Measurements from ENCODE around the gene TLCD4. TPM values are rescaled to one million over a fixed set of nuclear protein-coding genes. Genes with fewer than 3 reads are reported as not detected.

The TLCD4 gene, protein sequence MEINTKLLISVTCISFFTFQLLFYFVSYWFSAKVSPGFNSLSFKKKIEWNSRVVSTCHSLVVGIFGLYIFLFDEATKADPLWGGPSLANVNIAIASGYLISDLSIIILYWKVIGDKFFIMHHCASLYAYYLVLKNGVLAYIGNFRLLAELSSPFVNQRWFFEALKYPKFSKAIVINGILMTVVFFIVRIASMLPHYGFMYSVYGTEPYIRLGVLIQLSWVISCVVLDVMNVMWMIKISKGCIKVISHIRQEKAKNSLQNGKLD
- total RNA-seq (2022; extraction: Qiagen RNA extraction; ENCODE audit: low read depth), result 6.5 to 11.0 TPM (median 10.6 TPM) in 5 replicates

DNA sequence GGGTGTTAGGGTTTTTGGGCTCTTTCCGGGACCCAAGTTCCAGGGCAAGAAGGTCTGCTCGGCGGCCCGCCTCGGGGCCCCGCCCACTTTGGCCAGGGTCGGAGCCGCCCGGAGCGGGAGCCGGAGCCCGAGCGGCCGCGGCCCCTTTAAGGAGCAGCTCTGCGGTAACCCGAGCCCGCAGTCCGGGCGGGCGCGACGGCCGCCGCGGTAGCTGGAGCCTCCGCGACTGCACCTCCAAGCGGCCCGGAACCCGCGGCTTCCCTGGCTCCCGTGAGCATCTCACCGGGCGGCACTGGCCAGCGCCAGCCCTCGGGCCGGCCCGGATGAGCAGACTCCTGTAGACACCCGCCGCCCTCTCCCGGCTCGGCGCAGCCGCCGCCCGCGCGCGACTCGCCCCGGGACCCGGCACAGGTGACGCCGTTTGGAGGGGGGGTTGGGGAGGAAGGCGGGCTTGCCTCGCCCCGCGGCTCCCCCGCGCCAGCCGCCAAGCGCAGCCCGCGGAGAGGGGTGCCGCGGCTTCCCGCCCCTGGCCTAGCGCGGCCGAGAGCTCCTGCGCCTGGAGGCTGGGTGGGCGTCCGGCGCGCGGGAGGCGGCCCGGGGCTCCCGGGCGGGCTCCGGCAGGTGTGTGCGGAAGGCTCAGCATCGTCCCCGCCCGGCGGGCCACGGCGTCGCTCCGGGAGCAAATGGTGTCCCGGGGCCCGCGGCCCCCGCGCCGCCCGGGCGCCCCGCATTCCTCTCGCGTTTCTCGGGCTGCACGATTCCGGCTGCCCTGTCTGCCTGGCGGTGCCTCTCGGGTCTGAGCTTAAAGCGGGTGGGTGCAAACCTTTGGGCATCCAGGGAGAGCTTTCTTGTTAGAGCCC is at the start of gene TLCD4:
TSS of gene TLCD4 (plus strand) at position 149 of the 860 bp plus-strand sequence. CDS start 26,547 bp downstream, outside the sequence.

DNA sequence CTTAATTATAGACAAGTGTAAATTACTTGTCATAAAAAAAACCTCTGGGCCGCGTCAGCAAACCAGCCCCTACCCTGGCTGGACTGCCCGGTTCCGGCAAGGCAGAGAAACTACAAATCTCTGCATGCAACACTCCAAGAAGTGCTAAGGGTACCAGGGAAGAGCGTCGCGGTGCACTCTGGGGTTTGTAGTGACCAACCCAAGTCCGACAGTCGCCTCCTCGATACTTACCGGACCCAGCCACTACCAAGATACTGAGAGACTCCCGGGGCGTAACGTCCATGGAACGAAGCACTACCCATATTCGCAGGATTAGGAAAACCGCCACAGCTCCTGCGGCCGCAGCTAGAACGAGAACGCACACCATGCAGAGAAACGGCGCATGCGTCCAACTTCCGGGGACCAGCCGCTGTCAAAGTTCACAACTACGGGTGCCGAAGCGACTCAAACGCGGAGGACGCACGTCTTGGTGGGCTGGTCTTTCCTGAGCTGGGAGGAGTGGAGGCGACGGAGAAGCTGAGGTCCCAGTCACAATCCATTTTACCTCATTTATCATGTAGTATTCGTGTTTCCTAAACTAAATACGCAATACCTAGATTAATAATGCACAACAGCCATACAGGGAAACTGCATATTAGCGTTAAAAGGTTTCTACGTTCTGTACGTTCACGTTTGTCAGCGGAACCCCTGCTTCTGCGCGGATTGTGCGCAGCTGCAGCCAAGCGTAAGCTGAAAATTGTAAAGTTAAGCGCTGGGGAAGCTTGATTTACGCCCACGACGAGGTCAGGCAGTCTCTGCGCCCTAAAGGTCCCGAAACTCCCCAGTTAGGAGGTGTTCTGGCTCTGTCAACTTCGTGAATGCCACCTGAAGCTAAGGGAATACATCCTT is 44.4 kb upstream of the TLCD4 start, which contains the start of gene ALG14:
TSS of gene ALG14 (minus strand) at position 420 of the 888 bp plus-strand sequence. CDS start at position 367, 53 bp downstream.

Other genes starting within 250 kb of the TLCD4 start
- 52.1 to 63.8 TPM (median 60.4 TPM) in 5 replicates for gene CNN3, start 190.2 kb upstream of the TLCD4 start, total RNA-seq (2022; extraction: Qiagen RNA extraction; ENCODE audit: low read depth)
- gene ALG14, start 44.4 kb upstream of the TLCD4 start, total RNA-seq (2022; extraction: Qiagen RNA extraction; ENCODE audit: low read depth), result 5.0 to 8.8 TPM (median 6.5 TPM) in 5 replicates
- 8.0 to 11.2 TPM (median 9.0 TPM) in 5 replicates for gene RWDD3, start 116.9 kb downstream of the TLCD4 start, total RNA-seq (2022; extraction: Qiagen RNA extraction; ENCODE audit: low read depth)